ENCODE data around the gene PARD3B. TPM values are rescaled to one million over a fixed set of nuclear protein-coding genes. Genes with fewer than 3 reads are reported as not detected.

PARD3B gene
- total RNA-seq, 1 donor from 2014 or later, result 6.5 TPM

DNA sequence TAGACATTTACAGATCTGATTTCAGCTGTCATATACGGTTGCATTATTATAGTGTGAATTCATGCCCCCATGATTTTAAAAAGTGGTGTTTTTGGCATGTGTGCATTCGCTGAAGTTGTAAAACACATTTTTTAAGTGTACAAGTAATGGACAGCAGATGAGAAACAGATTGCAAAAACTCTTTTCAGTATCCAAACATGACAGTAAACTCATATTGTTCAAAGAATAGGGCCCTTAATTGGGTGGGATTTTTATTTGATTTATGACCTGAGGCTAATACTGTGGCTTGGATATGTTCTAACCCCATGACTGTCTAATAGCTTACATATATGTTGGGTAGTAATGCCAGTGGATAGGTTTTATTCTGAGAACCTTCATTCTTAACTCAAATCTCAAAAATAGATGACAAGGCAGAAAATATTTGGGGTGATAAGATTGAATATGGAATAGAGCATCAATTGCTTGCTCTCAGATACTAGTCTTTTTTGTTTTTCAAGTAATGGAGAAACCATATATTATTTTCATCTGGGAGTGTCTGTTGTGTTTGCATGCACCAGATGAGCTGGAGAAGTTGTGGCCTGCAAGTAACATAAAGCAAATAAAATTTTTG lies 118.6 kb downstream of the PARD3B start:
- no peaks in the 10 kb centered on the region for H3K27me3 ChIP-seq (ENCODE audit: control insufficient read depth, insufficient read depth, low read length)
- no peaks in the 10 kb centered on the region for H3K36me3 ChIP-seq (ENCODE audit: control insufficient read depth, insufficient read depth, low read length)
- no peak overlapping the region for H3K4me3 ChIP-seq (ENCODE audit: low read depth, low read length)
- DNase-seq (ENCODE audit: low read depth), result no peak
- TF ChIP-seq CTCF (IDR thresholded peaks at IDR 0.05; ENCODE audit: insufficient read depth, low read length, poor library complexity, severe bottlenecking), result no peak

DNA sequence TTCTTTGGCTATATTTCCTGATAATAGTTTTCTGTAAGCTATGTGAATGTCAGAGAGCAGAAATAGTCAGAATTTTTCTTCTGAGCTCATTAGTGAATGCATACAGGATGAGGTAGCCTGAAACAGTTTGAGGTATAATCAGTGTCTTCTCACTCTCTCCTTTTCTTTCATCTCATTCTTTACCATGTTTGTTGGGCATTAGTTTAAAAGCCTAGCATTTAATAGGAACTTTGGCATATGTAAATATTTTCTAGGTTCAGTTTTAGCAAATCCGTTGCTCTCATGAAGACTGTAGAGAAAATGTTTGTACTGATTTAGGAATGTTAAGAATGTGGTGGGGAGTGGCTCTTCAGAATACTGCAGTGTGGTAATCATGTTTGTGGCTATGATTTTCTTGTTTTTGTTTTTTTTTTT lies 119.4 kb downstream of the PARD3B start:
- no peak overlapping the region for H3K4me3 ChIP-seq (ENCODE audit: low read depth, low read length)
- no peaks in the 10 kb centered on the region for H3K36me3 ChIP-seq (ENCODE audit: control insufficient read depth, insufficient read depth, low read length)
- TF ChIP-seq CTCF (IDR thresholded peaks at IDR 0.05; ENCODE audit: insufficient read depth, low read length, poor library complexity, severe bottlenecking), result no peak
- H3K27me3 ChIP-seq (ENCODE audit: control insufficient read depth, insufficient read depth, low read length), result no peaks in the 10 kb centered on the region
- DNase-seq (ENCODE audit: low read depth), result peak; percentile 45

DNA sequence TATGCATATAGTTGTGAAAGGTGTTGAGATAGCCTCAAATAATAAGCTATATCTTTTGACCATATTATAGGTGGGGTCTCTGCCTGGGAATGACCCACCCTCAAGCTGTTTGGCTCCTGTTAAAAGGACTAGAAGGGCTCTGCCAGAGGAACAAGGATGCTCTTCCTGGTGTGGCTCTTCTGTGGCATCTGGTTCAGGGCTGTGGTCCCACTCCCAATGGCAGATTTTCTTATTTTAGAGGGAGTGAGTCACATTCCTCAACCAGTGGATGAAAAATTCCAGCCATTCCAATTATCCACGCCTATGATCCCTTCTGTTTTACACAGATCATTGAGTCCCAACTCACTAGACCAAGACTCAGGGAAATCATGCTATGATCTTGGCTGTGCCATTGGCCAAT lies 119.9 kb downstream of the PARD3B start:
- Histone ChIP-seq H3K4me3 (ENCODE audit: low read depth, low read length) (no peak overlapping the region), H3K36me3 (ENCODE audit: control insufficient read depth, insufficient read depth, low read length) (no peaks in the 10 kb centered on the region), H3K27me3 (ENCODE audit: control insufficient read depth, insufficient read depth, low read length) (no peaks in the 10 kb centered on the region)
- no peak for TF ChIP-seq CTCF (IDR thresholded peaks at IDR 0.05; ENCODE audit: insufficient read depth, low read length, poor library complexity, severe bottlenecking)
- DNase-seq (ENCODE audit: low read depth), result peak; percentile 79

- no peaks in the 10 kb centered on the region for H3K36me3 ChIP-seq (ENCODE audit: control insufficient read depth, insufficient read depth, low read length)
- TF ChIP-seq CTCF (IDR thresholded peaks at IDR 0.05; ENCODE audit: insufficient read depth, low read length, poor library complexity, severe bottlenecking), result no peak
- no peak for DNase-seq (ENCODE audit: low read depth)
- H3K27me3 ChIP-seq (ENCODE audit: control insufficient read depth, insufficient read depth, low read length), result no peaks in the 10 kb centered on the region
- H3K4me3 ChIP-seq (ENCODE audit: low read depth, low read length), result no peak overlapping the region
Measured at GRCh38 chr2:204665771-204666170, 120.5 kb downstream of the PARD3B start.

- H3K4me3 ChIP-seq (ENCODE audit: low read depth, low read length), result no peak overlapping the region
- no peak for TF ChIP-seq CTCF (IDR thresholded peaks at IDR 0.05; ENCODE audit: insufficient read depth, low read length, poor library complexity, severe bottlenecking)
- no peak for DNase-seq (ENCODE audit: low read depth)
- H3K27me3 ChIP-seq (ENCODE audit: control insufficient read depth, insufficient read depth, low read length), result no peaks in the 10 kb centered on the region
- no peaks in the 10 kb centered on the region for H3K36me3 ChIP-seq (ENCODE audit: control insufficient read depth, insufficient read depth, low read length)
Measured at GRCh38 chr2:204667990-204668389, 122.7 kb downstream of the PARD3B start.

- Histone ChIP-seq H3K4me3 (ENCODE audit: low read depth, low read length) (no peak overlapping the region), H3K36me3 (ENCODE audit: control insufficient read depth, insufficient read depth, low read length) (no peaks in the 10 kb centered on the region), H3K27me3 (ENCODE audit: control insufficient read depth, insufficient read depth, low read length) (no peaks in the 10 kb centered on the region)
- no peak for TF ChIP-seq CTCF (IDR thresholded peaks at IDR 0.05; ENCODE audit: insufficient read depth, low read length, poor library complexity, severe bottlenecking)
- DNase-seq (ENCODE audit: low read depth), result no peak
Measured at GRCh38 chr2:204669382-204669781, 124.1 kb downstream of the PARD3B start.

Data from kidney epithelial cell (primary cell).